HG02759 (cell line): ENCODE data around the gene CALML3.
"Not testable (repeated sequence)": the region's sequence is repeated elsewhere in the genome, so short reads cannot be mapped to it uniquely, and the experiment has no call there.

Experiments
- ATAC-seq: cut with Tn5 transposase; IDR thresholded peaks from one replicate; pipeline ENCODE4 v1.9.1; 2021; ENCODE audit warnings: mild to moderate bottlenecking, moderate library complexity; ENCODE audit not compliant: unreplicated experiment

Gene CALML3

DNA sequence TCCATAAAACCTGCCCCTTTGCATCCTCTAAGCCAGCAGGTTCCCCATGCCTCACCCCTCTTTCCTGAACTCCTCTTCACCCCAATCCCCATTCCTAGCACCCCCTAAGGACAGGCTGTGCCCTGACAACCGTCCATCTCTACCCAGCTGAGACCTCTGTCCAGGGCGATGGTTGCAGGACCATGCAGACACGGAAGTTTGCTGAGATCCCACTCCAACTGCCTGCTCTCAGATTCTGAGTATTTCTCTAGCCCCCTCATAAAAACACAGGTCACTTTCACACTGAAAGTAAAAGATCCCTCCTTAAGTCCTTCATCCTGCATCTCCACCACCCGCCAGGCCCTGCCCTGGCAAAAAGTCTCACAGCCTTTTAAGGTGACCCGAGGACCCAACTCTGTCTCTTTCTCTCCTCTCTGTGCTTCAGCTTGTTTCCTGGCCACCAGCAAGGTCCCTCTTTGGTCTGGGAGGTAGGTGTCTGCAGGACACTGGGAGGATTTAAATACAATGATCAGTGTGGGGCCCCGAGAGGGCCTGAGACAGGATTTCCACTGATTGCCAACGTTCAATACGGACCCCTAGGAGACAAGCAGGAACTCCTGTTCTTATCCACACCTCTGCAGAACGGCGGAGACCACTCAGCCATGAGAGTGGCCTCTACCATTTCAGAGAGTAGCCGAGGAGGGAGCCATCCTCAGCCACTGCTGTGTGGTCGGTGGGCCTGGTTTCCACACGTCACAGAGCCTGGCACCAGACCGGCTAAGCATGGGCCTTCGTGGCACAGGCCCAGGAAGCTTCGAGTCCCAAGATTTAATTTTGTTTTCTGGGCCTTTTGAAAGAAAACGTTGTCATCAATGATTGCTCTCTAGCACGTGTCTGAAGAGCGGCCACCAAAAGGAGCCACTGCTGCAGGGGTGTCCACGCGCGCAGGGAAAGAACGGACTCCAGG, 27.9 kb downstream of the CALML3 start:
- ATAC-seq: no peak

DNA sequence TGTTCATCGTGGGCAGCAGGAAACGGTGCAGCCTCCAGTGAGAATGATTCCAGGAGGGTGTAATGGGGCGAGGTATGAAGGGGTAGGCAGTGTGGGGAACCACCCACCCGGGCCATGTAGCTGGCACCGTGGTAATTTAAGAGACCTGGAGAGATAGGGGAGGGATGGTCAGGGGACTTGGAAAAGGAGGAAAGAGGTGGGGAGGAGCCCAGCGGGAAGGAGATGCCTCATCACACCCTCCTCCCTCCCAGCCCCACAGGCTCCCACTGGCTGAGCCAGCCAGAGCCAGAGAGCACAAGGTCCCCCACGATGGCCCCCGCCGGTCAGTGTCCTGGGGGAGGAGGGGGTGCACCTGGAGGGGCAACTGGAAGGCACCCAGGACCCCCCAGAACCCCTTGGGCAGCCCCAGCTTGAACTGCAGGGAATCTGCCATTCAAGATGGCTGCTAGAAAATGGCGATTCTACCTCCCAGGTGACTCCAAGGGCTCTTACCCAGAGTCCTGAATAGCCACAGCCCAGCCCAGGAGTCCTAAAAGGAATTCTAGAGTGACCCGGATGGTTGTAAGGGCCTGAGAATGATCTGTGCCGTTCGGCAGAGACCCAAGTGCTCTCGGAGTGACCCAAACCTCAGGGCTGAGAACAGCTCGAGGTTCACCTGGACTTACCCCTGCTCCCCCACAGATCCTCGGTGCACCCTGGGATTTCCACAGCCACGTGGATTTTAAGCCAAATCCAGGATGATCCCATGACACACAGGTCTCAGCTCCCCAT, 28.8 kb downstream of the CALML3 start:
- ATAC-seq: no peak

DNA sequence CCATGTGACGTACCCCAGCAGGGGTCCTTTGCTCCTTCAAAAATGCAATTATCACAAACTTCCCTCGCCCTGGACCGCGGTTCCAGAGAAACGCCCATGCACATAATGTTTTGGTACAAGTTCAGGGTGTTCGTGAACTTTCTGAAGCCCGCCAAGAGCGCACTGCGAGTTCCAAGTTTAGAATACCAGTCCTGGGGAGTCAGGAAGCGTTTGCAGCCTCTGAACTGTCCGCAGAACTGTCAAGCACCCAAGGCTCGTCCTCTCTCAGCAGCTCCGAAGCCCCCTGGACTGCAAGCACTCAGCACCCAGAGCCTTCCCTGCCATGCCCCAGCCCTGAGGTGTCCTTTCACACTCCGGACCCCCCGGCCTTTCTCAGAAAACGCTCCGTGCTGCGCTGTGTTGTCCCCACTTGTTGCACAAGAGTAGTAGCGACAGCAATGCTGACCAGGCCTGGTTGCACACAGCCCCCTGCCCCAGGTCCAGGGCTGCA, 30.3 kb downstream of the CALML3 start:
- no peak for ATAC-seq

DNA sequence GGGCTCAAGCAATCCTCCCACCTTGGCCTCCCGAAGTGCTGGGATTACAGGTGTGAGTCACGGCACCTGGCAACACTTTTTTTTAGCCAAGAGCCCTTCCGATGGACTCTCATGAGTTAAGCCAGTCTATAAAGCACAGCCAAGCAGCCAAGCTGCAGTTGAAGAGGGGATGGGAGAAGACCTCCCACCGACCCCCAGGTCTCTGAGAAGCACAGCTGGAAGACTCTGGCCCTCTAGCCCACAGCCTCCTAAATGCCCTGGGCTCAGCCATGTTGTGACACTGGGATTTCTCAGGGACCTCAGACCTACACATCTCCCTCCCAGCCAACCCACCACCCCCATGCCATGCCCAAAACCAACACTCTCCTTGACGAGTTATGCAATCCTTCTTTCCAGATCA, 31.1 kb downstream of the CALML3 start:
- no peak for ATAC-seq

DNA sequence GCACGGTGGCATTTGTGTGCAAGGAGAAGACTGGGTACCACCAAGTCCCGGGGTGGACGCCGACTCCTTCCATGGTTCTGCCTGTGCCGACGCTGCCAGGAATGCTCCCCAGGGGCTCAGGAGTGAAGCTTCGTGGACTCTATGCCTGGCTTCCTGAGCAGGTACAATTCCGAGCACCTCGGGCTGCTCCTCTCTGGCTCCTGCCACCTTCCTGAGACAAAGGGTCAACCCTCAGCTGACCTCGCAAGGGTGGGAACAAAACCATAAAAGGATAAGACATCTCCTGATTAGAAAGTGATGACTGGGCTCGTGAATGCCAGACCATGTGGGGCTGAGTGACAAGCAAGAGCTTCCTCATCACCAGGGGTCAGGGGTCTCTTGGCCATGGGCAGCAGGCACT, 31.8 kb downstream of the CALML3 start:
- ATAC-seq: no peak

DNA sequence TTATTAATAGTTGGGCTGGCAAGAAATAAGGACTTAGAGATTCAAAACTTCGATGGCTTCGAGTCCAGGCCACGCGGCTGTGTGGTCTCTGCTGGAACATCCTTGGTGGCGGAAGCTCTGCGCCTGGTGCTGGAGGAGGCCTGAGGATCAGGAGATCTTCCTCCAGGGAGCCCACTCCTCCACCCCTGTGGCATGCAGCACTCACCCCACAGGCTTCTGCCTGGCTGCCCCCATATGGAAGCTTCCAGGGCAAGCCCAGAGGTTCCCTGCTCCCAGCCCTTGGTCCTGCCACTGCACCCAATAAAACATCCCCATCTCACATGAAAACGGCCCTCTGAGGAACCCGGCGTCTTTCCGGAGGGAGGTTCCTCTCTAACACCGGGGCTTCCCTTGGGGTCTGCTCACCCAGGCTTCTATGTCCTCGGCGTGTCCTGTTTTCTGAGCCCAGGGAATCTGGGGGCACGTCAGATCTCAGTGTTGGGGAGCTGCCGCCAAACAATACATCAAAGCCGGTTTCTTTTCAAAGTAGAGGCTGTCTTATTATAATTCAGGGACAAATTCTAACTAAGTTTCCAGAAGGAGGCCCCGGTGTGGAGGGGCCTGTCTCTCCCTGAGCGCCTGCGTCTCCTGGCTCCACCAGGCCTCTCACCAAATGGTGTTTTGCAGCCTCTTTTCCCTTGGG, 32.4 kb downstream of the CALML3 start:
- no peak for ATAC-seq

DNA sequence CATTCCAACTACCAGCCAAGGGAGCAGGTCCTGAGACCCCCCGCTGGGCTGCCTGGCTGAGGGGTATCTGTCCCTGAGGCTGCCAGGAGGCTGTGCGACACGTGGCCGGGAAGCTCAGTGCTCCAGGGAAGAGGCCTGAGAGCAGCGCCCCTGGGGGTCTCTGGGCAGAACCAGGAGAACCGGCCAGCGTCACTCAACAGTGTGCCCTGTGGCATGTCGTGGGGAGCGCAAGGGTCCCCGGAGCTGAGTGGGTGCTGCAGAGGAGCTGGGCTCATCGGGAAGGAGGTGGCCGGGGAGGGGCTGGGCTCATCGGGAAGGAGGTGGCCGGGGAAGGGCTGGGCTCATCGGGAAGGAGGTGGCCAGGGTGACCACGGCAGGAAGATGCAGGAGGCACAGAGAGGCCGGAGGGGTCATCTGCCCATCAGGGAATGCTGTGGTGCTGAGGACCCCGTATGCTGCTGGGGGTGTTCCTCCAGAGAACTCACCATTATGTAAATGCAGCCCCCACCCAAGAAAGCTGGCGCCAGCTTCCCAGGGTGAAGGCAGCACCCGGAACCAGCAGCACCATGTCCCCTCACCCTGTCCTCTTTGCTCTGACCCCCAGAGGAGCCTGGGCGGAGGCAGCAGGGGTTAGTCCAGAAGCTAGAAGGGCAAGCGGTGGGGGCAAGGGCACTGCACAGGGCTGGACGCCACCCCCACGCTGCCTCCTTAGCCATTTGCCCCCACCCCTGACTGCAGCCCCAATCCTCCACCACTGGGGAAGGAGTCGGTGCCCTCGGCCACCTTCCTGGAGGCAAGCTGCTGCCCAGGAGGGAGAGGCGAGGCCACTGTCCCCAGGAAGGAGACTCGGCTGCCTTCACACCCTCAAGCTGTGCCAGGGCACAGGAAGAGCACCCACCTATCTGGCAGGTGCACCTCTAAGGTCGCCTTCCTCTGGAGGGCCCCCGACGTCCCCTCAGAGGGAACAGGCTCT, 33.3 kb downstream of the CALML3 start:
- no peak for ATAC-seq

DNA sequence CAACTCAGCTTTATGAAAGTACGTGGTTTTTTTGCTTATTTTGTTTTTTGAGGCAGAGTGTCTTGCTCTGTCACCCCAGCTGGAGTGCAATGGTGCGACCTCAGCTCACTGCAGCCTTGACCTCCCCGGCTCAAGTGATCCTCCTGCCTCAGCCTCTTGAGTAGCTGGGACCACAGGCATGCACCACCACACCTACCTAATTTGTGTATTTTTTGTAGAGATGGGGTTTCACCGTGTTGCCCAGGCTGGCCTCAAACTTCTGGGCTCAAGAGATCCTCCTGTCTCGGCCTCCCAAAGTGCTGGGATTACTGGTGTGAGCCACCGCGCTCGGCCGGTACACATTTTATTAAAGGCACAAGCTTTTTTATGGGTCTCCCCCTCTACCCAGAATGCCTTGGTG, 34.3 kb downstream of the CALML3 start:
- ATAC-seq: not testable (repeated sequence)

DNA sequence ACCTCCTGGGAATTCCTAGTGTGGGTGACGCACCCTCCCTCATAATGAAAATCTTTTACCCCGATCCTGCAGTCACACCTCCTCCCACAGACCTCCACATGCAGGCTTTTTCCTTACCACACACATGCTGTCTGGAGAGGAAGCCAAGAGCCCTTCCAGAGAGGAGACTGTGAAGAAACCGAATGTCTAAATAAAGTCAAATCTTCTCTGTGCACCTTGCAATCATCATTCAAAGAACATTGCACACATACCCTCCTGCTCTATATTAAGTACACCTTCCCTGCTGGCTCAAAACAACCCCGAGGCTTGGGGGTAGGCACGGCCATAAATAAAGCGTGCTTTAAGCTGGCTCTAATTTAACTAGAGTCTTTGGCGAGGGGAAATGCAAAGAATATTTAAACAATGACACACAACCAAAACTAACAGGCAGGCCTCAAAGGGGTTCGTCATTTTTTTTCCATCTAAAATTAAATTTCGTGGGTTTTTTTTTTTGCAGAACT, 34.9 kb downstream of the CALML3 start:
- no peak for ATAC-seq

DNA sequence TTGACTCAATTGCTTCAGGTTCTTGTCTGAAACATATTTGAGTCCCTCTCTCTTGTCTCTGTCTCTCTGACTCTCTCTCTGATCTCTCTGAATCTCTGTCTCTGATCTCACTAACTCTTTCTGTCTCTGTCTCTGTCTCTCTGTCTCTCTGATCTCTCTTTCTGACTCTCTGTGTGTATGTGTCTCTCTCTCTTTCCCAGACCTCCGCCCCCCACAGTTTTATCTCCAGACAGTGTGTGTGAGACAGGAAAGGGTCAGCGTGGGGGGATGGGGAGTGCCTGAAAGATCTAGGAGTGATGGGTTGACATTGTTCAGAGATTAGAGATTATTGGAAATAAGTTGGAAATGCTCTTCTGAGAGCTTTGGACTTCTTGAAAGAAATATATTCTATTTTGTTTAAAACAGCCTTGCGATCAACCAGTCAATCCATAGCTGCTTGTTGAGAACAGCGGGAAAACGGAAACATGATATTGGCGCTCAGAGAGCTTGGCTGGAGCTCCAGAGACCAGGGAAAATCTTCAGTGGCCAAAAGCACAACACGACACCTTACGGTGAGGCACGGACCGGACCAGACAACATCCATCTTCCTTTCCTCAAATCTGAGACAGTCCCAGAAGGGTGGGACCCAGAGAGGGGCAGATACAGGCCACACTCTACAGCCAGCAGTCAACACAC, 35.5 kb downstream of the CALML3 start:
- no peak for ATAC-seq

DNA sequence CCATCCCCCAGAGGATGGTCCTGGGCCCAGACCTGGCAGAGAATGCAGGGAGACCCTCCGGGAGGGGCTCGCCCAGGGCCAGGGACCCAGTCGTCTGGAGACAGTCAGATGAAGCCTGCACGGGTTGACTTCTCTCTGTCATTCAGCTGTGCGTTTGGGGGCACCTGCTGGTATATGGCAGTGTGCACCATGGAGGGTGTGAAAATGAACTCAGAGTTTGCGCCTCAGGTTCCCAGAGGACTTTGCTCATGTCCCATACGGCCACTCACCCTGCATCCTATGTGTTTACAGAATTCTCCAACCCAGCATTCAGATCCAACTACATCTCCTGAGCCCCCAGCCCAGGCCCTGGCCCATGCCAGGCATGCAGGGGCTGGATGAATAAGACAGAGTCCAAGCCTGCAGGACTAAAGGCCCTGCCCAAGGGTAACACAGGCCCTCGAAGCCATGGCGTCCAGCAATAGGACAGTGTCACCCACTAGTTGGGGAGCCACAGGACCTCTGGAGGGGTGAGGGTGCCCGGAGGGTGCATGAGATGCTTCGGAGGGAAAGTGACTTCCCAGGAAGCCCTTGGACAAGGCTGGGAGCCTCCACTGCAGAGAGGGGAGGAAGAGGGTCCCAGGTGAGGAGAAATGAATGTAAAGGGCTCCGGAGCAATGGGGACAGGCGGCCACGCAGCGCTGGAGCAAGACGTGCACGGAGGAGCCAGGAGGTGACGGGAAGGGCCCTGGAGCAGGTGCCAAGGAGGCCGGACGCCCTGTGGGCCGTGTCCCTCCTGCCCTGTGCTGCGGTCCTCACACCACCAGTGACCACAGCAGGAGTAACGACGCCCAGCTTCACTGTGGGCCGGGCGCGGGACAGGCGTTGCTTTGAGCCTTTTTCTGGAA, 36.3 kb downstream of the CALML3 start:
- no peak for ATAC-seq

DNA sequence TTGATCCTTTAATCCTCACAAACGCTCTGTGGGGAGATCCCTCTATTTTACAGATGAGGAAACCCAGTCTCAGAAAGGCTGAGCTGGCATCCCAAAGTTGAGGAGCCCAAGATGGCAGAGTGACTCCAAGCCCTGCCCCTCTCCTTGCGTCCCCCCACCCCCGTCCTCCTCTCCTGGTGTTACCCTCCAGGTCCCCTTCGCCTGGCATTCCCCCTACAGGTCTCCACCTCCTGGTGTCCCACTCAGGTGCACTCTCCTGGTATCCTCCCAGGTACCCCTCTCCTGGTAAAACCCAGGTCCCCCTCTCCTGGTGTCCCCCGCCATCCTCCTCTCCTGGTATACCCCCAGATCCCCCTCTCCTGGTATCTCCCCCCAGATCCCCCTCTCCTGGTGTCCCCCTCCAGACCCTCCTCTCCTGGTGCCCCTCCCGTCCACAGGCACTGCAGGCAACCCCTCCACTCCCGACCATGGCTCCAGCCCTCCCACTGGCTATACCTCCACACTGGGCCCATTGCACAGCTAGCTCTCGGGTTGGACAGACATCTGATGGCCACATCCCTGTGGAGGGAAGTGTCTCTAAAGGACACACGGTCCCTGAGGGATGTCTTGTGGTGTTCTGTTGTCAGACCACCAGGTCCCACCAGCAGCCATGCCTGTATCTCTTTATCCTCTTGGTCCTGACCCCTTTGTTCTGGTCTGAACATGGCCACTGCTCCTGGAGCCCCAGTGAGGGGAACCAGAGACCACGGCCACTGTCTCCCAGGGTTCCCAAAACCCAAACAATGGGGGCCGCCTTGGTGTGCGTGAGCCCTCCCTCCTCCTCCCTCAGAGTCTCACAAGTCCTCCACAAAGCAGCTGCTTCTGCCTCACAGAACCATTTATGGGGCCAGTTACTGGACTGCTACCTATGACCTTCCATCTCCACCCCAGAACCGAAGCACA, 37.2 kb downstream of the CALML3 start:
- ATAC-seq: no peak

DNA sequence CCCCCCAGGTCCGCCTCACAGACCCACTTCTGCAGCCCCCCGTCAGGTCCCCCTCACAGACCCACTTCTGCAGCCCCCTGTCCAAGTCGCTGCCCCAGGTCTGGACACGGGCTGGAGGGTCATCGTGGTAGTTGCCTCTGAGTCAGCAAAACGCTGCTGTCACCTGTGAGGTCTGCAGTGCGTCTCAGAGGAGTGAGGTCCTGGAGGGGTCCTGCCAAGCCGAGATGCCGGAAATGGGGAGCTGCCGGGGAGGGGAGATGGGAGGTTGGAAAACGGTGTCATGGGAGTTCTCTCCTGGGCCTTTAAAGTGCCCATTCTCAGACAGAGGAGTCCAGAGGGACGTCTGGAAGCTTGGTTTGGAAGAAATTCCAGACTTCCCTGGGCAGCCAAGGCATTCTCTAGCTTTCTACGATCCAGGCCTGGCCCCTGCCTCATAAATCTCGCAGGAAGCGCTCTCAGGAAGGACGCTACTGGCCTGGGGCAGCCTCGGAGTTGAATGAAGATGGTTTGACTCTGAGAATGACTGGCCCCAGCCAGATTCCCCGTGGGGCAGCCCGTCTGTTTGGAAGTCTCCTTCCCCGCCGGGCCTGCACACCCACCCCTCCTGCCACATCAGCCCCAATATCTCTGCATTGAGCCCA, 38.7 kb downstream of the CALML3 start:
- ATAC-seq: no peak

DNA sequence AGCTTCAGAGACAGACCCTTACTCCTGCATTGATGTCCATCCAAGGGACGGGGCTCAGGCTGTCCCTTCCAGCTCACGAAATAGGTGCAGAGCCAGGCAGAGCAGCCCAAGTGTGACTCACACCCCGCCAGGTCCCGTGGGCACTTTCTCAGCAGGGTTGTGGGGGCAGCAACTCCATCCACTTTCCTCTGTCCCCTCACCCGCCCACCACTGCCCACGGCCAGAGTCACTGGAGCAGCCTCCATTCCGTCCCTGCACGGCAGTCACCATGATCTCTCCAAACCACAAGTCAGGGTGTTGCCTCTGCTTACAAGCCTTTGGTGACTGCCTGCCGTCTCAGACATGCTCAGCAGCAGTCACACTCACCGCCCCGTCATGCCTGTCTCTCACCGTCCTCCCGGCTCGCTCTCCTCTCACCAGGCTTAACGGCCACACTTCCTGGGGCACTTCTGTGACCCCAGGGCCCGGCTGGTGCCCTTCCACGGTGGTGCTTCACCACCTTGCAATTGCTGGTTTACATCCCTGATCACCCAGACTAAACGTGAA, 39.3 kb downstream of the CALML3 start:
- ATAC-seq: no peak

DNA sequence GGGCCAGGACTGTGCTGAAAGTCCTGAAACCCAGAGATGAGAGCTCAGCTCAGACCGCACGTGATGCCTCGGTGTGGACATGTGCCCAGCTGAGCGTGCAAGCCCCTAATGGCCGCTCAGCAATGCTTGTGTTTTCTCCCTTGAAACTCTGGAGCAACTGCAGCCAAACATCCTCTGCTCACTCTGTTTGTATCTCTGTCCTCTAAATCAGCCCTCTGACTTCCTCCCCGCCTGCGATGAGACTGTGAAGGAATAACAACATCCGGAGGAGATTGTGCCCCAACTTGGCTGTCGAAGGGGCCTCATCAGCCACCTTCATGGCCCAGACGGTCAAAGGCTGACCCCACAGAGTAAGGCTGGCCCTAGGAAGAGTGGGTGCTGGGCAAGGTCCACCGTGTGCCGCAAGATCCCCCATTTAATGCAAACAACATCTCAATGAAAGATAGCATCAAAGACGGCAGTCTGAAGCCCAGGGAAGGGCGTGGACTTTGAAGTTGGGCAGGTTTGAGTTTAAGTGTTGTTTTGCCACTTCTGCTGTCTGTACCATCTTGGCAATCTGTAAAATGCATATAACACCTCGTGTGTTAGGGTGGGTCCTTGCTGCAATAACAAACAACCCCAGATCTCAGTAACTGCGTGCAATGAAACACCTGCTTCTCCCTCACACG, 39.9 kb downstream of the CALML3 start:
- ATAC-seq: no peak

DNA sequence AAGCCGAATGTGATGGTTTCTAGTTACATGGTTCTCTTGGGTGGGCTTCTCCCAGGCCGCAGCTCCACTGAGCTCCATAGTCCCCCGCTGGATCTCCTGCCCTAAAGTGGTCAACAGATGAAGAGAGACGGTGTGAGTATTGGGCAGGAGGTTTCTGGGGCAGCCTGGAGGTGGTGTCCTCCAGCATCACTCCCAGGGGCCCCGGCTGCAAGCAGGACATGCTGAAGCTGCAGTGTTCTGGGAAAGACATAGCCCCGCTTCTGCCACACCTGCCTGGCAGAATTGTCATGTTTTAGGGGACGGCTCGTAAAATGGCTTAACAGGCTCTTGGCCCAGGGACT, 40.4 kb downstream of the CALML3 start:
- ATAC-seq: no peak
